Breast epithelium (tissue), 3 donors: ENCODE data around the gene SLC34A1.

ENCODE experiments used
- CTCF ChIP-seq, 3 donors: fragments of 450-650 bp; IDR thresholded peaks; one replicate each; pipeline ENCODE4 v1.5.1; 2016 to 2017; ENCODE audit warnings: antibody characterized with exemption in 3 of 3, mild to moderate bottlenecking in 3 of 3, moderate library complexity in 3 of 3
- POLR2AphosphoS5 ChIP-seq, 3 donors: sonication (generic); formaldehyde crosslinking; IDR thresholded peaks; one replicate each; pipeline ENCODE4 v1.6.1; 2017; ENCODE audit warnings: antibody characterized with exemption in 3 of 3

- peak in 2 of 3 donors; percentile 14 to 25 for TF ChIP-seq POLR2AphosphoS5 (IDR thresholded peaks at IDR 0.05)
- no peak for TF ChIP-seq CTCF (IDR thresholded peaks at IDR 0.05)
These were observed 42.5 kb downstream of the SLC34A1 start, which contains the start of gene GRK6 for GRCh38 chr5:177426566-177427210.
